Measurements from ENCODE around the gene FSTL1.
A peak's percentile ranks its signal among the peaks of the same experiment; 100 is the strongest.

FSTL1 gene

GRCh38 chr3:120421926-120422325 lies 28.9 kb downstream of the FSTL1 start:
- no peak for DNase-seq (ENCODE audit: extremely low read depth, low read depth)
- no peak overlapping the region for H3K4me3 ChIP-seq (replicated peaks; ENCODE audit: low read depth, low read length)
- TF ChIP-seq CTCF (IDR thresholded peaks at IDR 0.05; ENCODE audit: low read depth, low read length, missing control alignments), result no peak

- TF ChIP-seq CTCF (IDR thresholded peaks at IDR 0.05; ENCODE audit: low read depth, low read length, missing control alignments), result no peak
- DNase-seq (ENCODE audit: extremely low read depth, low read depth), result no peak
- H3K4me3 ChIP-seq (replicated peaks; ENCODE audit: low read depth, low read length), result no peak overlapping the region
These were observed 29.8 kb downstream of the FSTL1 start for GRCh38 chr3:120420928-120421551.

GRCh38 chr3:120420360-120420759 lies 30.4 kb downstream of the FSTL1 start:
- TF ChIP-seq CTCF (IDR thresholded peaks at IDR 0.05; ENCODE audit: low read depth, low read length, missing control alignments), result no peak

GRCh38 chr3:120419797-120420196 lies 31.0 kb downstream of the FSTL1 start:
- no peak overlapping the region for H3K4me3 ChIP-seq (replicated peaks; ENCODE audit: low read depth, low read length)
- no peak for DNase-seq (ENCODE audit: extremely low read depth, low read depth)
- TF ChIP-seq CTCF (IDR thresholded peaks at IDR 0.05; ENCODE audit: low read depth, low read length, missing control alignments), result no peak

More at GRCh38 chr3:120420360-120420759, 30.4 kb downstream of the FSTL1 start:
- DNase-seq (ENCODE audit: extremely low read depth, low read depth), result no peak
- H3K4me3 ChIP-seq (replicated peaks; ENCODE audit: low read depth, low read length), result no peak overlapping the region

GRCh38 chr3:120418866-120419490 lies 31.8 kb downstream of the FSTL1 start:
- no peak for DNase-seq (ENCODE audit: extremely low read depth, low read depth)
- H3K4me3 ChIP-seq (replicated peaks; ENCODE audit: low read depth, low read length), result no peak overlapping the region

GRCh38 chr3:120418446-120418845 lies 32.3 kb downstream of the FSTL1 start:
- H3K4me3 ChIP-seq (replicated peaks; ENCODE audit: low read depth, low read length), result no peak overlapping the region
- no peak for DNase-seq (ENCODE audit: extremely low read depth, low read depth)
- TF ChIP-seq CTCF (IDR thresholded peaks at IDR 0.05; ENCODE audit: low read depth, low read length, missing control alignments), result no peak

More at GRCh38 chr3:120418866-120419490, 31.8 kb downstream of the FSTL1 start:
- TF ChIP-seq CTCF (IDR thresholded peaks at IDR 0.05; ENCODE audit: low read depth, low read length, missing control alignments), result peak; percentile 23

Data from HFF-Myc (cell line).